Measurements from ENCODE around the gene ZSCAN1.

ZSCAN1 gene

DNA sequence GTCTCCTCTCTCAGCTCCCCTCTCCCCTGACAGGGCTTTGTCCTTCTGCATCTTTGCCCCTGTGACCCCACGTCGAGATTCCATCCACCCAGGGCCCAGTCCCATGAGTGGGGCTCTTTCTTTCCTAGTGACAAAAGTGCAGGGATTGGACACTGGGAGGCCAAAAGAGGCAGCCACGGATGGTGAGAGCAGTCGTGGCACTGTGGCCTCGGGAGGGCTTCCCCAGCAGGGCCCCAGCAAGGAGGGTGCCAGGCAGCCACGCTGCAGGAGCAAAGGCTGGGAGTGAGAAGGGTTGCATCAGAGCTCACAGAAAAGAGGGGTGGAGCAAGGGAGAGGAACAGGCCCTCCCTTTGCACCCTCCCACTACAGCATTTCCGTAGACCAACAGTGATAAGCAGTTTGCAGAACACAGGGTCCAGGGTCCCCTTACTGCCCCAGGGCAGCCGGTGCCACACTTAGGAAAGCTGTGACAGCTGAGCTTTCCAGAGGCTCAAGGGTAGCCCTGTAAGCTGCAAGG lies 4.9 kb downstream of the ZSCAN1 start:
- Histone ChIP-seq H3K4me3 (ENCODE audit: low read length in 2 of 2) (no peak overlapping the region), H3K27me3 (ENCODE audit: control insufficient read depth in 2 of 2, insufficient read depth in 2 of 2, low read length in 2 of 2) (no peaks in the 10 kb centered on the region), H3K4me1 (ENCODE audit: control insufficient read depth in 2 of 2, insufficient read depth in 2 of 2, low read length in 2 of 2) (no peaks in the 10 kb centered on the region), H3K9me3 (ENCODE audit: control insufficient read depth in 2 of 2, low read length in 2 of 2) (peaks cover 0 to 2% of the 10 kb centered on the region in 2 donors), H3K36me3 (ENCODE audit: control insufficient read depth in 2 of 2, insufficient read depth in 2 of 2, low read length in 2 of 2) (no peaks in the 10 kb centered on the region), H3K27ac (ENCODE audit: low read depth in 2 of 2, low read length in 2 of 2) (no peak overlapping the region), H3K9ac (ENCODE audit: low read depth in 1 of 2, low read length in 2 of 2) (no peak overlapping the region)

- H3K4me3 ChIP-seq (ENCODE audit: low read length in 2 of 2) = no peak overlapping the region
- no peak overlapping the region for H3K27ac ChIP-seq (ENCODE audit: low read depth in 2 of 2, low read length in 2 of 2)
- H3K27me3 ChIP-seq (ENCODE audit: control insufficient read depth in 2 of 2, insufficient read depth in 2 of 2, low read length in 2 of 2) = no peaks in the 10 kb centered on the region
- no peaks in the 10 kb centered on the region for H3K36me3 ChIP-seq (ENCODE audit: control insufficient read depth in 2 of 2, insufficient read depth in 2 of 2, low read length in 2 of 2)
- no peak overlapping the region for H3K9ac ChIP-seq (ENCODE audit: low read depth in 1 of 2, low read length in 2 of 2)
- H3K9me3 ChIP-seq (ENCODE audit: control insufficient read depth in 2 of 2, low read length in 2 of 2) = peaks cover 2 to 6% of the 10 kb centered on the region in 2 donors
- H3K4me1 ChIP-seq (ENCODE audit: control insufficient read depth in 2 of 2, insufficient read depth in 2 of 2, low read length in 2 of 2) = no peaks in the 10 kb centered on the region
Measured at GRCh38 chr19:58040751-58041525, 7.1 kb downstream of the ZSCAN1 start.

DNA sequence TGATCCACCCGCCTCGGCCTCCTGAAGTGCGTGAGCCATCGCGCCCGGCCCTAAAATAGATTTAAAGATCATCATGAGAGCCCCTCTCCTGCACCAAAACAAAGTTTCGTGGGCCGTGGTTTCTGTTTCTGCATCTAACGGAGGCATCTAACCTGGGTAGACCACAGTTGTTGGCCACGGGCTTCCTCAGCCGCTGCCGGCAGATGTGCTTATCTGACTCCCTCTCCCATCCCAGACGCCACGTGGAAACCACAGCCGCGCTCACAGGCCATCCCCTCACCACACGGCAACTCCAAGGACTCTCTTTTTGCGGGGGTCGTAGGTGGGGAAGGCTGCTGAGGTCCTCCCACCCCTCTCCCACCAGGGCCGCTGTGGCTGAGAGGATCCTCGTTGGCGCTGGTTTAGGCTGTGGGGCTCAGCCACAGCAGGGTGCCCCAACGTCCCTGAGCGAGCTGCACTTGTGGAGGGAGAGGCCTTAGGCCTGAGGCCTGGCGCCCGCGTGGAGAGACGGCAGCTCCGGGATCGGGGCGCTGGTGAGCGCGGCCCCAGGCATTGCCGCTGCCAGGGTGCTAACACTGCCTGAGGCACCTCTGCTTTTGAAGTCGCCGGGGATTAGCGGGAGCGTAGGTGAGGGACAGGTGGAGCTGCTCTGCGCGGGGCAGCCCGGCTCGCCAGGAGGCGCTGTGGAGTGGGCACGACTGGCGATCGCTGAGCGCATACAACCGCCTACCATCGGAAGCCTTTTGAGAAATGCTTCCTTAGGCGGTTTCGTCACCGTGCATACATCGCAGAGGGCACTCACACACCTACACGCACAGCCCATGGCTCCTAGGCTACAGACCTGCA lies 8.9 kb downstream of the ZSCAN1 start:
- Histone ChIP-seq H3K9ac (ENCODE audit: low read depth in 1 of 2, low read length in 2 of 2) (no peak overlapping the region), H3K9me3 (ENCODE audit: control insufficient read depth in 2 of 2, low read length in 2 of 2) (peaks cover 2 to 10% of the 10 kb centered on the region in 2 donors), H3K4me1 (ENCODE audit: control insufficient read depth in 2 of 2, insufficient read depth in 2 of 2, low read length in 2 of 2) (no peaks in the 10 kb centered on the region), H3K4me3 (ENCODE audit: low read length in 2 of 2) (no peak overlapping the region), H3K36me3 (ENCODE audit: control insufficient read depth in 2 of 2, insufficient read depth in 2 of 2, low read length in 2 of 2) (no peaks in the 10 kb centered on the region), H3K27me3 (ENCODE audit: control insufficient read depth in 2 of 2, insufficient read depth in 2 of 2, low read length in 2 of 2) (no peaks in the 10 kb centered on the region), H3K27ac (ENCODE audit: low read depth in 2 of 2, low read length in 2 of 2) (no peak overlapping the region)

GRCh38 chr19:58044391-58044790 lies 10.6 kb downstream of the ZSCAN1 start:
- H3K27ac ChIP-seq (ENCODE audit: low read depth in 2 of 2, low read length in 2 of 2) = no peak overlapping the region
- no peaks in the 10 kb centered on the region for H3K27me3 ChIP-seq (ENCODE audit: control insufficient read depth in 2 of 2, insufficient read depth in 2 of 2, low read length in 2 of 2)
- H3K36me3 ChIP-seq (ENCODE audit: control insufficient read depth in 2 of 2, insufficient read depth in 2 of 2, low read length in 2 of 2) = no peaks in the 10 kb centered on the region
- no peak overlapping the region for H3K4me3 ChIP-seq (ENCODE audit: low read length in 2 of 2)
- peaks cover 2 to 10% of the 10 kb centered on the region in 2 donors for H3K9me3 ChIP-seq (ENCODE audit: control insufficient read depth in 2 of 2, low read length in 2 of 2)
- no peaks in the 10 kb centered on the region for H3K4me1 ChIP-seq (ENCODE audit: control insufficient read depth in 2 of 2, insufficient read depth in 2 of 2, low read length in 2 of 2)
- H3K9ac ChIP-seq (ENCODE audit: low read depth in 1 of 2, low read length in 2 of 2) = no peak overlapping the region

DNA sequence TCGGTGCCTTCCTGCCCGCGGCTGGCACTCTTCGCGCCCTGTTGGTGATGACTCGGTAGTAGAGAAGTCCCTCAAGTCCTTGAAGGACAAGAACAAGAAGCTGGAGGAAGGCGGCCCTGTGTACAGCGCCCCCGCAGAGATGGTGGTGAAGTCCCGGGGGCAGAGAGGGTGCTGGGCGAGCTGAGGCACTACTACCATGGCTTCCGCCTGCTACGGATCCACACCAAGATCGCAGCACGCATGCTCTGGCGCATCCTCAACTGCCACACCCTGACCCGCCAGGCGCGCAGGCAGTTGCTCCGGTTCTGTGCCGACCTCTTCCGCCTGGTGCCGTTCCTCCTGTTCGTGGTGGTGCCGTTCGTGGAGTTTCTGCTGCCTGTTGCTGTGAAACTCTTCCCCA lies 11.1 kb downstream of the ZSCAN1 start:
- no peak overlapping the region for H3K27ac ChIP-seq (ENCODE audit: low read depth in 2 of 2, low read length in 2 of 2)
- peaks cover 2 to 12% of the 10 kb centered on the region in 2 donors for H3K9me3 ChIP-seq (ENCODE audit: control insufficient read depth in 2 of 2, low read length in 2 of 2)
- H3K4me1 ChIP-seq (ENCODE audit: control insufficient read depth in 2 of 2, insufficient read depth in 2 of 2, low read length in 2 of 2) = no peaks in the 10 kb centered on the region
- H3K4me3 ChIP-seq (ENCODE audit: low read length in 2 of 2) = no peak overlapping the region
- H3K27me3 ChIP-seq (ENCODE audit: control insufficient read depth in 2 of 2, insufficient read depth in 2 of 2, low read length in 2 of 2) = no peaks in the 10 kb centered on the region
- no peaks in the 10 kb centered on the region for H3K36me3 ChIP-seq (ENCODE audit: control insufficient read depth in 2 of 2, insufficient read depth in 2 of 2, low read length in 2 of 2)
- H3K9ac ChIP-seq (ENCODE audit: low read depth in 1 of 2, low read length in 2 of 2) = no peak overlapping the region

DNA sequence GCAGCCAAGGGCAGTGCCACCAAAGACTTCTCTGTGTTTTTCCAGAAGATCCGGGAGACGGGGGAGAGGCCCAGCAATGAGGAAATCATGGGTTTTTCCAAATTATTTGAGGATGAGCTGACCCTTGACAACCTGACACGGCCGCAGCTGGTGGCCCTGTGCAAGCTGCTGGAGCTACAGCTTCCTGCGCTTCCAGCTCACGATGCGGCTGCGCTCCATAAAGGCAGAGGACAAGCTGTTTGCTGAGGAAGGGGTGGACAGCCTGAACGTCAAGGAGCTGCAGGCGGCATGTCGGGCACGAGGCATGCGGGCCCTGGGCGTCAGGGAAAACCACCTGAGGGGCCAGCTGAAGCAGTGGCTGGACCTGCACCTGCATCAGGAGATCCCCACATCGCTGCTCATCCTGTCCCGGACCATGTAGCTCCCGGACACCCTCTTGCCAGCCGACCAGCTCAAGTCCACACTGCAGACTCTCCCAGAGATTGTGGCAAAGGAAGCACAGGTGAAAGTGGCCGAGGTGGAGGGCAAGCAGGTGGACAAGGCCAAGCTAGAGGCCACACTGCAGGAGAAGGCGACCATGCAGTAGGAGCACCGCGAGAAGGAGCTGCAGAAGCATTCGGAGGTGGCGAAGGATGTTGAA lies 11.7 kb downstream of the ZSCAN1 start:
- H3K36me3 ChIP-seq (ENCODE audit: control insufficient read depth in 2 of 2, insufficient read depth in 2 of 2, low read length in 2 of 2) = no peaks in the 10 kb centered on the region
- peaks cover 2 to 12% of the 10 kb centered on the region in 2 donors for H3K9me3 ChIP-seq (ENCODE audit: control insufficient read depth in 2 of 2, low read length in 2 of 2)
- H3K9ac ChIP-seq (ENCODE audit: low read depth in 1 of 2, low read length in 2 of 2) = no peak overlapping the region
- no peak overlapping the region for H3K27ac ChIP-seq (ENCODE audit: low read depth in 2 of 2, low read length in 2 of 2)
- no peaks in the 10 kb centered on the region for H3K4me1 ChIP-seq (ENCODE audit: control insufficient read depth in 2 of 2, insufficient read depth in 2 of 2, low read length in 2 of 2)
- H3K4me3 ChIP-seq (ENCODE audit: low read length in 2 of 2) = no peak overlapping the region
- no peaks in the 10 kb centered on the region for H3K27me3 ChIP-seq (ENCODE audit: control insufficient read depth in 2 of 2, insufficient read depth in 2 of 2, low read length in 2 of 2)

- Histone ChIP-seq H3K9ac (ENCODE audit: low read depth in 1 of 2, low read length in 2 of 2) (no peak overlapping the region), H3K27me3 (ENCODE audit: control insufficient read depth in 2 of 2, insufficient read depth in 2 of 2, low read length in 2 of 2) (no peaks in the 10 kb centered on the region), H3K36me3 (ENCODE audit: control insufficient read depth in 2 of 2, insufficient read depth in 2 of 2, low read length in 2 of 2) (no peaks in the 10 kb centered on the region), H3K4me3 (ENCODE audit: low read length in 2 of 2) (no peak overlapping the region), H3K4me1 (ENCODE audit: control insufficient read depth in 2 of 2, insufficient read depth in 2 of 2, low read length in 2 of 2) (no peaks in the 10 kb centered on the region), H3K27ac (ENCODE audit: low read depth in 2 of 2, low read length in 2 of 2) (no peak overlapping the region), H3K9me3 (ENCODE audit: control insufficient read depth in 2 of 2, low read length in 2 of 2) (peaks cover 2 to 14% of the 10 kb centered on the region in 2 donors)
Measured at GRCh38 chr19:58046856-58047255, 13.0 kb downstream of the ZSCAN1 start.

DNA sequence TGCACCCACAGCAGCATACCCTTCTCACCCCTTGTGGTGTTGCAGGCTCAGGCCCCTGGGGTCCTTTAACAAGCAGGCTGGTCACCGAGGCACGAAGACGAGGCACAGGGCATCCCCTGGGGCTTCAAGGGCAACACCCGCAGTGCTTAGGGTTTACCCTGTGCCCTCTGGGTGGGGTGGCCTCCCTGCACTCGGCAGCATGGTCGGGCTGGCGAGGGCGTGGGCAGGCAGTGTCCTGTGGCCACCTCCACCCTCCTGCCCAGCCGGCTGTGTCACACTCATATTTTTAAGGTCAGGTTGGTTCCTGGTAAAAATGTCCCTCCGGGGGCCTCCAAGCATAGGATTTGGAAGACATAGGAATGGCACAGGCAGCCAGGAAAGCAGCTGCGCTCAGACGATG lies 13.8 kb downstream of the ZSCAN1 start:
- H3K9me3 ChIP-seq (ENCODE audit: control insufficient read depth in 2 of 2, low read length in 2 of 2) = peaks cover 2 to 17% of the 10 kb centered on the region in 2 donors
- no peaks in the 10 kb centered on the region for H3K36me3 ChIP-seq (ENCODE audit: control insufficient read depth in 2 of 2, insufficient read depth in 2 of 2, low read length in 2 of 2)
- no peak overlapping the region for H3K4me3 ChIP-seq (ENCODE audit: low read length in 2 of 2)

DNA sequence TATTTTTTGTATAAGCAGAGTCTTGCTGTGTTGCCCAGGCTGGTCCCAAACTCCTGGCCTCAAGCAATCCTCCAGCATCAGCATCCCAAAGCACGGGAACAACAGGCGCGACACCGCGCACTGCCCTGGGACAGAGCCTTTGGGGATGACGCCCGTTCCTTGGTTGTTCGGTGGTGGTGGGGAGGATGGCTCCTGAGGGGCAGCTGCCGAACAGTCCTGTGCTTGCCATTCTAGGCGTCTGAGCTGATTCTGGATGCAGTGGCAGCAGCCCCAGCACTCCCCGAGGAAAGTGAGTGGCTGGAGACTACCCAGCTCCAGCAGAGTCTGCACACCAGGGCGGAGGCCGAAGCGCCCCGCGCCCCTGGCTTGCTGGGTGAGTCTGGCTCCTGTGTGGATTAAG lies 18.4 kb downstream of the ZSCAN1 start:
- no peak overlapping the region for H3K9ac ChIP-seq (ENCODE audit: low read depth in 1 of 2, low read length in 2 of 2)
- H3K4me3 ChIP-seq (ENCODE audit: low read length in 2 of 2) = no peak overlapping the region
- H3K36me3 ChIP-seq (ENCODE audit: control insufficient read depth in 2 of 2, insufficient read depth in 2 of 2, low read length in 2 of 2) = no peaks in the 10 kb centered on the region
- no peak overlapping the region for H3K27ac ChIP-seq (ENCODE audit: low read depth in 2 of 2, low read length in 2 of 2)
- peaks cover 0 to 7% of the 10 kb centered on the region in 2 donors for H3K9me3 ChIP-seq (ENCODE audit: control insufficient read depth in 2 of 2, low read length in 2 of 2)
- no peaks in the 10 kb centered on the region for H3K27me3 ChIP-seq (ENCODE audit: control insufficient read depth in 2 of 2, insufficient read depth in 2 of 2, low read length in 2 of 2)
- H3K4me1 ChIP-seq (ENCODE audit: control insufficient read depth in 2 of 2, insufficient read depth in 2 of 2, low read length in 2 of 2) = no peaks in the 10 kb centered on the region

More for the DNA sequence above, 13.8 kb downstream of the ZSCAN1 start:
- Histone ChIP-seq H3K27ac (ENCODE audit: low read depth in 2 of 2, low read length in 2 of 2) (no peak overlapping the region), H3K4me1 (ENCODE audit: control insufficient read depth in 2 of 2, insufficient read depth in 2 of 2, low read length in 2 of 2) (no peaks in the 10 kb centered on the region), H3K27me3 (ENCODE audit: control insufficient read depth in 2 of 2, insufficient read depth in 2 of 2, low read length in 2 of 2) (no peaks in the 10 kb centered on the region), H3K9ac (ENCODE audit: low read depth in 1 of 2, low read length in 2 of 2) (no peak overlapping the region)
